BLaER1 treated with 17β-estradiol and CSF1 and Interleukin-3, amounts not matched to agents 10 nM and 100 nM (cell line): ENCODE results near the gene RAET1G.
"Not testable (repeated sequence)": the region's sequence is repeated elsewhere in the genome, so short reads cannot be mapped to it uniquely, and the experiment has no call there.

Experiments
- H3K27ac ChIP-seq, 11 experiments: shearing (Covaris generic); formaldehyde crosslinking; 2 replicates each; pipeline ENCODE4 v1.8.1; 2022
- H3K27me3 ChIP-seq, 11 experiments: shearing (Covaris generic); formaldehyde crosslinking; 2 replicates each; pipeline ENCODE4 v1.8.1; 2022
- H3K36me3 ChIP-seq, 11 experiments: shearing (Covaris generic); formaldehyde crosslinking; 2 replicates each; pipeline ENCODE4 v1.8.1; 2022
- H3K4me1 ChIP-seq, 10 experiments: shearing (Covaris generic); formaldehyde crosslinking; 2 replicates each; pipeline ENCODE4 v1.8.1; 2022
- H3K4me2 ChIP-seq, 11 experiments: shearing (Covaris generic); formaldehyde crosslinking; 2 replicates each; pipeline ENCODE4 v1.8.1; 2022
- H3K4me3 ChIP-seq, 10 experiments: shearing (Covaris generic); formaldehyde crosslinking; 2 replicates each; pipeline ENCODE4 v1.8.1; 2022
- H3K9ac ChIP-seq, 11 experiments: shearing (Covaris generic); formaldehyde crosslinking; 2 replicates each; pipeline ENCODE4 v1.8.1; 2022
- H3K9me3 ChIP-seq, 11 experiments: shearing (Covaris generic); formaldehyde crosslinking; replicated peaks in 1 of 11; 2 replicates each; pipeline ENCODE4 v1.8.1; 2022
- H4K20me1 ChIP-seq, 11 experiments: shearing (Covaris generic); formaldehyde crosslinking; 2 replicates each; pipeline ENCODE4 v1.8.1; 2022
- Cebpa-rat ChIP-seq, 11 experiments: shearing (Covaris generic); IDR thresholded peaks; 2 replicates each; pipeline ENCODE4 v1.8.1; 2022

The RAET1G gene

DNA sequence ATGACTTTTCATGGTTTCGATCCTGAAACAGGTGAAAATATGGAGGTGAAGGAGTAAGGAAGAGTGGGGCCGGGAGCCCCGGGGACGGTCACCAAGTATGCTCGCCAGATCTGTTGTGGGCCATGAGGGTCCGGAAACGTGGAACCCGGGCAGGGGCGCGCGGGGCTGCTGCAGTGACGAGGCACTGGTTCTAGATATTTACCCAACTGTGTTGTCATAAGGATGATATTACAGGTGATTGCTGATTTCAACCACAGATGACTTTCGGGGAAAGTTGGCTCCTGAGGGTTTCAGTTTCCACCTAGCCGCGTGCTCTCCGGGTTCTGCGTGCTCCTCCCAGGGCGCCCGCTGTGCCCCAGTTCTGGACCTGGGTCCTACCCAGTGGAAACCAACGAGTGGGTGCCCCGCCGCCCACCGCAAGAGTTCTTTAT, 12.2 kb downstream of the RAET1G start:
- Histone ChIP-seq H3K4me1 (peaks cover 8 to 13% (median 11%) of the 10 kb centered on the region in 10 experiments), H3K27me3 (no peaks in the 10 kb centered on the region), H3K9me3 (peaks cover 28 to 36% (median 33%) of the 10 kb centered on the region in 11 experiments), H3K4me3 (no peak overlapping the region), H3K36me3 (peaks cover 0 to 8% (median 0%) of the 10 kb centered on the region in 11 experiments; a peak in 3 of 22 replicates), H3K4me2 (no peak overlapping the region), H3K9ac (no peak overlapping the region), H3K27ac (no peak overlapping the region), H4K20me1 (no peaks in the 10 kb centered on the region; a peak in 1 of 22 replicates)
- TF ChIP-seq Cebpa-rat (IDR thresholded peaks at IDR 0.05): no peak

DNA sequence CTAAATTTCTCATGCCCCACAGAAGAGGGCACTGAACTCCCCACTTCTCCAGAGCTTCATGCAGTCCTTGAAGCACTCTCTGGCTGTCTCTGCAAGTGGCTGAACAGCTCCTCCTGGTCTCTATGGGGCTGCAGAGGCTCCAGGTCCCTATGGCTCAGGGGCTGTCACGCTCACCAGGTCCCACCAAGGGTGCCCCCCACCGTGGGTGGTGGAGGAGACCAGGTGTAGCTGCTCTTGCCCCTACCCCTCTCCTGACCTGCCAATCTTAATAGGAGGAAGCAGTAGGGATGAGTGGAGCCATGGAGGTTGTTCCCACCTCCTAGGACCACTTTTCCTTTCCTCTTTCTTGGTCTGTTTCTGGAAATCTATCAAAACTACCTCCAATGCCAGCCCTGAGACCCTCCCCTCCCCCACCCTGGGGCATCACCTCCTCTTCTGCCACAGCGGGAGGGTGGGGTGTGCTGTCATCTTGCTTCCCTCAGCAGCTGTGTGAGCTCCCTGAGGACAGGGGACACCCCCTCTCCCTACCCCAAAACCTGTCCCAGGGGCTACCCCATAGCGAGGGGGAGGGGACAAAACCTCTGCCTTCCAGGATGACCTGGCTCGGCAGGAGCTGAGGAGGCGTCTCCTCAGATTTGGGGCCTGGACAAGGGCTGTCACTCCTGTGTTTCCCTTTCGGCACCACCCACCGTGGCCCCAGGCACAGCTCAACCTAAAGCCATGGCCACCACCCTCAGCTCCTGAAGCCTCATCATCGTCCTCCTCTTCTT, 13.0 kb downstream of the RAET1G start:
- TF ChIP-seq Cebpa-rat (IDR thresholded peaks at IDR 0.05): no peak
- H3K27me3 ChIP-seq: no peaks in the 10 kb centered on the region
- H3K4me2 ChIP-seq: no peak overlapping the region

DNA sequence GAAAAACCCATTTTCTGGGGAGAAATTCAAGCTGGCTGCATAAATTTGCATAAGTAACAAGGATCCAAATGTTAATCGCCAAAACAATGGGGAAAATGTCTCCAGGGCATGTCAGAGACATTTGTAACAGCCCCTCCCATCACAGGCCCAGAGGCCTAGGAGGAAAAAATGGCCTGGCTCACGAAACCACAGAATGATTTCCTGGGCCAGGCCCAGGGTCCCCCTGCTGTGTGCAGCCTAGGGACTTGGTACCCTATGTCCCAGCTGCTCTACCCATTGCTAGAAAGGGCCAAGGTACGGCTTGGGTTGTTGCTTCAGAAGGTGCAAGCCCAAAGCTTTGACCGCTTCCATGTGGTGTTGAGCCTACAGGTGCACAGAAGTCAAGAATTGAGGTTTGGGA, 14.4 kb downstream of the RAET1G start:
- not testable (repeated sequence) for H4K20me1 ChIP-seq, H3K9ac ChIP-seq, H3K27ac ChIP-seq, H3K27me3 ChIP-seq, H3K36me3 ChIP-seq, H3K4me2 ChIP-seq
- H3K4me1 ChIP-seq: peaks cover 10 to 31% (median 19%) of the 10 kb centered on the region in 10 experiments
- H3K4me3 ChIP-seq: peak overlapping the region in 2 of 10 experiments; percentile 2 to 24; a peak in 1 of 20 replicates
- peaks cover 28 to 36% (median 33%) of the 10 kb centered on the region in 11 experiments for H3K9me3 ChIP-seq

More for the DNA sequence above, 13.0 kb downstream of the RAET1G start:
- Histone ChIP-seq H3K4me3 (no peak overlapping the region), H3K36me3 (peaks cover 0 to 8% (median 0%) of the 10 kb centered on the region in 11 experiments; a peak in 3 of 22 replicates), H3K9ac (no peak overlapping the region), H4K20me1 (no peaks in the 10 kb centered on the region; a peak in 1 of 22 replicates), H3K9me3 (peaks cover 28 to 36% (median 33%) of the 10 kb centered on the region in 11 experiments), H3K4me1 (peaks cover 10 to 21% (median 19%) of the 10 kb centered on the region in 10 experiments), H3K27ac (no peak overlapping the region)

DNA sequence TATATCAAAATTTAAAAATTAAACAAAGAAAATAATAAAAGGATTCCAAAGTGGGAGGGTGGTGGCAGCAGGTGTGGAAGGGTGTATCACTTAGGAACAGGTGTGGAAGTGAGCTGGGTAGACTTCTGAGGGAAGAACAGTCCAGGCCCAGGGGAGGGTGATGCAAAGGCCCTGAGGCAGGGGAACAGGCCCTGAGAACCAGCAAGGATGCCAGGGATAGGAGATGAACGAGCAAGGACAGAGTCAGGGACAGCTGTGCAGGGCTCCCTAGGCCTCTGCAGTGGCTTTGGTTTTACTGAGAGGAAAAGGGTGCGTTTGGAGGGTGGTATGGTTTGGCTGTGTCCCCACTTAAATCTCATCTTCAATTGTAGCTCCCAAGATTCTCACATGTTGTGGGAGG, 15.6 kb downstream of the RAET1G start:
- no peak overlapping the region for H3K27ac ChIP-seq
- peaks cover 0 to 8% (median 0%) of the 10 kb centered on the region in 11 experiments; a peak in 3 of 22 replicates for H3K36me3 ChIP-seq
- no peaks in the 10 kb centered on the region for H3K27me3 ChIP-seq
- H3K9me3 ChIP-seq: peaks cover 28 to 36% (median 33%) of the 10 kb centered on the region in 11 experiments
- H3K4me2 ChIP-seq: no peak overlapping the region; a peak in 1 of 22 replicates
- no peaks in the 10 kb centered on the region for H4K20me1 ChIP-seq
- no peak overlapping the region for H3K9ac ChIP-seq
- H3K4me3 ChIP-seq: no peak overlapping the region
- TF ChIP-seq Cebpa-rat (IDR thresholded peaks at IDR 0.05): no peak
- peaks cover 10 to 31% (median 19%) of the 10 kb centered on the region in 10 experiments for H3K4me1 ChIP-seq

DNA sequence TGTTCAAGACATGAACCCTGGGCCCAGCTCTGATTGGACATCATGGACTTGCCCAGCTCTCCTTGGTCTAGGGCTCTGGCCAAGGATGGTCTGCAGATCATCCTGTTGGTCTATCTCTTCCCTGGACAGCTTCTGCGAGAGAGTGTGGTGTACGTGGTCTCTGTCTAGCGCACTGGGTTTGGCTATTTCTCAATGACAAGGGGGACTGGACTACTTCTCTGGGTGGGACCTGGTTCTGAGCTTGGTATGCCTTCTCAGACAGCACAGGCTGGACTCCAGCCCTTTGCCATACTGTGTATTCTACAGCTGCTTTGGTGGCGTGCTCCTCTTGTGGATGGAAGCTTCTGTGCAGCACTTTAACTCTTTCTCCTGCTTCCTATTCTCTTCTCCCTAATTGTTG, 16.5 kb downstream of the RAET1G start:
- no peak for TF ChIP-seq Cebpa-rat (IDR thresholded peaks at IDR 0.05)
- H3K27me3 ChIP-seq: no peaks in the 10 kb centered on the region

DNA sequence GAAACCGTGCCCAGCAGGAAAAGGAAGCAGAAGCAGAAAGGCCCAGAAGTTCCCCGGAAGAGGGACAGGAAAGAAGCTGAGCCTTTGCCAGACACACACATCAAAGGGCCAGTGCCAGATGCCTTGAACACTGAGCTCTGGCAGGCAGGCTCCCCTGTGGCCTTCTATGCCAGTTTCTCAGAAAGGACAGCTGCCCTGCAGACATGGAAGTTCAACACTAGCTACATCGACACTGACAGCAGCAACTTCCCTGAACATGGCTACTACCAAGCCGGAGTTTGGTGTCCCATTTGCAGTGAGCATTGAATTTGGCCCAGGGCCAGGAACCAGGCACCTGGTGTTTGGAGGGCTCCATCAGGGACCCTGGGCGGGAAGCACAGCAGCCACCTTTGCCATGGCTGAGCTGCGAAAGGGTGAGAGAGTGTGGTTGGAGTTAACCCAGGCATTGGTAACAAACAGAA, 17.0 kb downstream of the RAET1G start:
- H3K36me3 ChIP-seq: peaks cover 0 to 8% (median 0%) of the 10 kb centered on the region in 11 experiments; a peak in 3 of 22 replicates
- no peak for TF ChIP-seq Cebpa-rat (IDR thresholded peaks at IDR 0.05)

More for the DNA sequence above, 16.5 kb downstream of the RAET1G start:
- Histone ChIP-seq H3K9ac (0 out of 22 replicates have a peak overlapping the region, but pooled peaks of 2 of the 11 experiments have one; percentile 14 to 20), H3K4me3 (no peak overlapping the region), H4K20me1 (no peaks in the 10 kb centered on the region), H3K4me1 (peaks cover 10 to 31% (median 19%) of the 10 kb centered on the region in 10 experiments), H3K36me3 (peaks cover 0 to 8% (median 0%) of the 10 kb centered on the region in 11 experiments; a peak in 3 of 22 replicates), H3K9me3 (peaks cover 28 to 36% (median 33%) of the 10 kb centered on the region in 11 experiments), H3K4me2 (peak overlapping the region; percentile 24 to 88 (median 66); a peak in 21 of 22 replicates), H3K27ac (peak overlapping the region in 1 of 11 experiments; percentile 36; a peak in 1 of 22 replicates)

DNA sequence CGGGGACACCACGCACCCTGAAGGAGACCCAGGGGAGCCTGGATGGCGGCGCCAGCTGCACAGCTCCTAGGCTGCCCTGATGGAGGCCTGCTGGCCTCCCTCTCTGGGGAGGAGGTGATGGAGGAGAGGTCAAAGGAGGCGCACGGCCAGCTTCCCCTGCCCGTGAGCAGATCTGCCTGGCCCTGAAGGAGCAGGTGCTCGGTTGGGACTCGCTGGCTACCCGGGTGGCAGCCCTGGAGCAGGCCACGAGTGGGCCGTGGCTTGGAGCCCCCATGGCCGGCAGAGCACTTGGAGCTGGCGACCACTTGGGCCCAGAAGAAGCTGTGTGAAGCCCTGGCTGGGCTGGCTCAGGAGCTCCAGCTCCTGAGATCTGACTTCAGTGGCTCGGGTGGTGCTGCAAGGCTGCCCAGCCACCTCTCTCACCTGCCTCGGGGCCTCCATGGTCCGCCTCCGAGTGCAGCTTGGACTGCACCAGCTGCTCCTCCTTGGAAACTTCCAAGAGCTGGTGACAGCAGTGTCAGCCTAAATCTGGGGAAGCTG, 17.5 kb downstream of the RAET1G start:
- Histone ChIP-seq H3K27ac (no peak overlapping the region; a peak in 1 of 22 replicates), H3K9ac (no peak overlapping the region), H3K4me3 (no peak overlapping the region), H4K20me1 (no peaks in the 10 kb centered on the region), H3K4me1 (peaks cover 10 to 31% (median 19%) of the 10 kb centered on the region in 10 experiments), H3K36me3 (peaks cover 0 to 8% (median 0%) of the 10 kb centered on the region in 11 experiments; a peak in 3 of 22 replicates), H3K4me2 (peak overlapping the region; percentile 24 to 88 (median 66); a peak in 20 of 22 replicates), H3K27me3 (no peaks in the 10 kb centered on the region), H3K9me3 (peaks cover 28 to 36% (median 32%) of the 10 kb centered on the region in 11 experiments)
- no peak for TF ChIP-seq Cebpa-rat (IDR thresholded peaks at IDR 0.05)

More for the DNA sequence above, 17.0 kb downstream of the RAET1G start:
- Histone ChIP-seq H3K4me3 (no peak overlapping the region), H3K27me3 (no peaks in the 10 kb centered on the region), H4K20me1 (no peaks in the 10 kb centered on the region), H3K4me1 (peaks cover 10 to 31% (median 19%) of the 10 kb centered on the region in 10 experiments), H3K4me2 (peak overlapping the region; percentile 24 to 88 (median 66)), H3K9me3 (peaks cover 28 to 36% (median 33%) of the 10 kb centered on the region in 11 experiments), H3K9ac (0 out of 22 replicates have a peak overlapping the region, but pooled peaks of 2 of the 11 experiments have one; percentile 14 to 20), H3K27ac (peak overlapping the region in 1 of 11 experiments; percentile 36; a peak in 2 of 22 replicates)

DNA sequence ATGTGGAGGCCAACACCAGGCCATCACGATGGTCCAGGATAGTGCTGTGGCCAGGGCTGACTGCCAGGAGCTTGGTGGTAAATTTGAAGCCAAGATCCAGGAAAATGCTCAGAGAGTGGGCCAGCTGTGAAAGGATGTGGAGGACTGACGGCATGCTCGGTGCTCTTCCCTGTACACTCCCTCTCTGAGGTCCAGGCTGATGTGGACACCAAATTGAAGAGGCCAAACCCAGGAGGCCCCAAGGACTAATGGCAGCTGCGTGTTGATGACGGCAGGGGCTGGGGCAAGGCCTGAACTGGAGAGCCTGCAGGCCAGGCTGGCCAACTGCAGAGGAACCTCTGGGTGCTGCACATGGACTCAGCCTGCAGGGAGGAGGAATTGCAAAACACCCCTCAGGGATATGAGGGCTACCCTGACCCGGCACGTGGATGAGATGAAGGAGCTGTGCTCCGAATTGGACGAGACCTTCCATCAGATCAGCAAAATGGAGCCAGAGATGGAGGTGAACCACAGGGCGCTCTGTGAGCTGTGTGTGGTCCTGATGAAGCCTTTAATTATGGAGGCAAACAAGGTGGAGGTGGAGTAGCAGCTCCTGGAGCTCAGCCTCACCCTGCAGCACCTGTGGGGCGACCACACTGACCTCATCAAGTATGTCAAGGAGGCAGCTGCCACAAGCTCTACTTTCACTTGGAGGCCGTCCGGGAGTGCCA, 18.1 kb downstream of the RAET1G start:
- Histone ChIP-seq H3K9ac (no peak overlapping the region), H3K27ac (no peak overlapping the region), H3K4me1 (peaks cover 10 to 31% (median 19%) of the 10 kb centered on the region in 10 experiments), H3K36me3 (peaks cover 0 to 8% (median 0%) of the 10 kb centered on the region in 11 experiments; a peak in 3 of 22 replicates), H3K9me3 (peaks cover 26 to 31% (median 26%) of the 10 kb centered on the region in 11 experiments), H4K20me1 (no peaks in the 10 kb centered on the region), H3K4me2 (peak overlapping the region in 8 of 11 experiments; percentile 63 to 88 (median 72); a peak in 14 of 22 replicates), H3K27me3 (no peaks in the 10 kb centered on the region), H3K4me3 (no peak overlapping the region)
- no peak for TF ChIP-seq Cebpa-rat (IDR thresholded peaks at IDR 0.05)
